ENCODE data around the gene OLFML2A. TPM values are rescaled to one million over a fixed set of nuclear protein-coding genes. Genes with fewer than 3 reads are reported as not detected.

OLFML2A gene
- total RNA-seq, 1 donor = 4.3 TPM

GRCh38 chr9:124778575-124779367 is 1.8 kb downstream of the OLFML2A start:
- TF ChIP-seq CTCF (IDR thresholded peaks at IDR 0.05; ENCODE audit: insufficient read depth, low read depth, low read length) = no peak
- DNase-seq (ENCODE audit: low read depth) = no peak
- H3K4me3 ChIP-seq (ENCODE audit: low read depth, low read length) = no peak overlapping the region

GRCh38 chr9:124779368-124780059 is 2.6 kb downstream of the OLFML2A start:
- DNase-seq (ENCODE audit: low read depth) = peak; percentile 92
- no peak overlapping the region for H3K4me3 ChIP-seq (ENCODE audit: low read depth, low read length)
- no peak for TF ChIP-seq CTCF (IDR thresholded peaks at IDR 0.05; ENCODE audit: insufficient read depth, low read depth, low read length)

- H3K4me3 ChIP-seq (ENCODE audit: low read depth, low read length) = no peak overlapping the region
- no peak for DNase-seq (ENCODE audit: low read depth)
- no peak for TF ChIP-seq CTCF (IDR thresholded peaks at IDR 0.05; ENCODE audit: insufficient read depth, low read depth, low read length)
These were observed 3.3 kb downstream of the OLFML2A start for GRCh38 chr9:124780060-124780756.

- DNase-seq (ENCODE audit: low read depth) = no peak
- no peak for TF ChIP-seq CTCF (IDR thresholded peaks at IDR 0.05; ENCODE audit: insufficient read depth, low read depth, low read length)
- H3K4me3 ChIP-seq (ENCODE audit: low read depth, low read length) = no peak overlapping the region
These were observed 3.8 kb downstream of the OLFML2A start for GRCh38 chr9:124780757-124781151.

- no peak overlapping the region for H3K4me3 ChIP-seq (ENCODE audit: low read depth, low read length)
- TF ChIP-seq CTCF (IDR thresholded peaks at IDR 0.05; ENCODE audit: insufficient read depth, low read depth, low read length) = no peak
These were observed 5.2 kb downstream of the OLFML2A start for GRCh38 chr9:124781967-124782660.

More at GRCh38 chr9:124781967-124782660, 5.2 kb downstream of the OLFML2A start:
- no peak for DNase-seq (ENCODE audit: low read depth)
